DMS79 (cell line): ENCODE data around the gene SETBP1.

Source experiments
- DNase-seq: peaks from one replicate; lab custom pipeline; 2025; lab: John Stamatoyannopoulos, UW

SETBP1 gene

GRCh38 chr18:44680273-44681075 is at the start of gene SETBP1:
TSS of gene SETBP1 (plus strand) at chr18:44680888. CDS start at chr18:44701347, 20,459 bp downstream.
- peak; percentile 75 for DNase-seq

DNA sequence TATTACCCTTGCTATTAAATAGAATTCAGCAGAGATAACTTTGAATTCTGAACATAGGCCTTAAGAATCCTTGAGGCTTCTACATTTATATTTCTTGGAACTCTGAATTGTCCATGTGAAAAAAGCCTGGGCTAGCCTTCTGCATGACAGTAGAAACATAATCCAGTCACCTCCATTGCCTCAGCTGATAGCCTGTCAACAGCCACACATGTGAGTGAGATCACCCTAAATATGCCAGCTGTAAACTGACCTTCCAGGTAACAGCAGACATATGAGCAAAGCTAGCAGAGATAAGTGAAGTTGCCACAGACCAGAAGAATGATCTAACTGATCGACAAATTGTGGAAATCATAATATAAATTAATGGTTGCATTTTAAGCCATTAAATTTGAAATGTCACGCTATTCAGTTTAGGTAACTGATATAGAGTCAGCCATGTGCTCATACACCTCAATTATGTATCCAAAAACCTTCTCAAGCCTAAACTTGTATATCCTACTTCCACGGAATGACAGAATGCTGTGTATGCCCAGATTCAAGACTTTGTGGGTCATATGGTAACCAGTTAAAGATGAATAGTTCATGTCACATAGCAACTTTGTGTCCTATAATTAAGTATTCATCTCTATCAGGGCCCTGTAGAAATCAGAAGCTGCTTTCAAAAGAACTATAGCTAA is 48.1 kb upstream of the SETBP1 start:
- DNase-seq = no peak

GRCh38 chr18:44635546-44635945 is 45.1 kb upstream of the SETBP1 start:
- no peak for DNase-seq

DNA sequence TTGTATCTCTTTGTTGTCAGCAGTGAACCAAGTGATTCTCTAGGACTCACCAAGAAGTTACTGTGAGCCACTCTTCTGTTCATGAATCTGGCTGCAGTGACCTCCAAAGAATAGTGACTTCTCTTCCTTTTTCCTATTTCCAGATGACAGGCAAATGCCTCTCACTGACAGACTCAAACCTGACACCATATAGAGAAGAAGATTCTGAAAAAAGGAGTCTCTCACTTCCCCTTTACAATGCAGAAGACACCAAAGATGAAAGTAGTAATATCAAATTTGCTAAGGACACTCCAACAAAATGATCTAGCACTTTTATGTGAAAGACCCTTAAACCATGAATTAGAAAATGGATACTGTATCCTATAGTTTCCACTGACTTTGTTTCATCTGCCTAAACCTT is 44.4 kb upstream of the SETBP1 start:
- DNase-seq = no peak

DNA sequence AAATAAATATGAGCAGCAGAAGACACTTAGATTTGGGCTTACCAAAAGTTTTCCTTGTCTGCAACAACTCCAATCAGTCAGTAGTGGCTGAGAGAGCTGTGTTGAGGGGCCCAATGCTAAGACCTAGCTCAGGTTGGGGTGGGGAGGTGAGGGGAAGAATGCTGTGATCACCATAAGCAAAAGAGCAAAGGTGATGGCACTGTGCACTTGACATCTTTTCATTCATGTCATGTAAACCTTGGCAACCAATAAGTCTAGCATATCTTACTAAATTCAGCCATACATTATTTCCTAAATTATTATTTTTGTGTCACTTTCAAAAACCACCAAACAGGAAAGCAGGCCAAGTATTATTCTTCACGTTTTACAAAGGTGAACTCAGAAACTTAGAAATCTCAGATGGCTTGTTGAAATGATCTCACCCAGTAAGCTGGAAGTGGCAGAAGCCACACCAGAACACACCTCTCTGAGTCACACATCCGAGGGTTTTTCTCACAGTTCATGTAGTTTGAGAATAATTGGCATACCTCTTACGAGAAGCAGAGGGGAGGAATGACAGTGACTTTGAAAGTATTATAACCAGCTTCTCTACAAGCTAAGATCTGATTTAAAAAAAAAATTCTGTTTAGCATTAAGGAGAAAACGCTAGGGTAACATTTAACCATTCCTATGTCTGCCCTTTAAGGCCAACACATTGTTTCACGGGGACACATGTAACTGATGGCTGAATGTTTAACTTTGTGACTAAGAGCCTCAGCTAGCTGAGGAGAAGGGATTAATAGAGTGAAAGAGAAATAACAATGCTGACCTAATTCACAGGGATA is 43.3 kb upstream of the SETBP1 start:
- DNase-seq = no peak

GRCh38 chr18:44638034-44638540 is 42.6 kb upstream of the SETBP1 start:
- DNase-seq = no peak

DNA sequence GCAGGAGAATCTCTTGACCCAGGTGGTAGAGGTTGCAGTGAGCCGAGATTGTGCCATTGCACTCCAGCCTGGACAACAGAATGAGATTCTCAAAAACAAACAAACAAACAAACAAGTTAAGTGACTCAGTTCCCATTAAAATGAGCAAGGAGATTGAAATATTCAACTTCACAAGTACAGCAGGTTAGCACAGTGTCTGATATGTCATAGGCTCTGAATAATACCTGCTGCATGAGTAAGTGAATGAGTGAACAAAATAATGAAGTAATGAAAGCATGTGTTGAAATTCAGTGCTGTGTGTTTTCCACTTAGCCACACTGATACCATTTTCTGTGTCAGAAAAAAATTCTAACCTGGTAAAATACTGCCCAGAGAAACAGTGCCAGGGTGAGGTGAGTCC is 41.9 kb upstream of the SETBP1 start:
- no peak for DNase-seq

- DNase-seq = no peak
Observed at GRCh38 chr18:44643004-44643403, 37.7 kb upstream of the SETBP1 start.

DNA sequence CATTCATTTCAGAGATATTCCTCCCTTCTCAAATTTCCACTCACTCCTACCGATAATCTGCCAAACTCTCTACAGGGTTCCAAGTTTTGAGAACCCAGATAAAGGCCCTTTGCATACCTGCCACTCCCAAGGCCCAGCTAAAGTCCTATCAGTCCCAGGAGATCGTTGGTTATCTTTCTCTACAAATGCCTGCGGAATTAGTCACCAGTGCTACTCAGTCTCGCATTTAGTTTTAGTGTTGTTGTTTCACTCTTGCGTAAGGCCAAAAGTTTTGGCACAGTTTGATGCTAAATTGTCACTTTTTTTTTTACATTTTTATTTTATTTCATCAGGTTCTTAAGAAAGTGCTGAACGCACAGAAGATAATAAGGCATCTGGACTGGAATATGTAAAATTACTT is 29.2 kb upstream of the SETBP1 start:
- DNase-seq = no peak

- DNase-seq = no peak
Observed at GRCh38 chr18:44651918-44652572, 28.6 kb upstream of the SETBP1 start.

GRCh38 chr18:44652722-44653121 is 28.0 kb upstream of the SETBP1 start:
- DNase-seq = no peak

DNA sequence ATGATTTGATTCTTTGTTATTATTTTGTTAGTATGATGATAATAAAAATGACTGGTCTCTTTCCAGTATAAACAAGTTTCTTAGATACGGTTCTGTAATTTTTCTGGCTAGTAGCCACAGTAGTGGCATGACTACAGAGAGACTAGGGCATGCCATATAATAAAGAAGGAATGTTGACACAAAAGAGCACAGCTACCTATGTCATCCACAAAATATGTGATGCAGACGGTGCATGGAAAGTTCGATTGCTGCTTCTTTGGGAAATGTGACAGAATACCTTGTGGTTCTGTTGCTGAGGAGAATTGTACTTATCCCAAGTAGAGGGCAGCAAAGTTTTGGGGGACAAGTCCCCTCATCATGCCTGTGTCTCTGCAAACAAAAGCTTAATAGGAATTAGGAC is 26.1 kb upstream of the SETBP1 start:
- no peak for DNase-seq

DNA sequence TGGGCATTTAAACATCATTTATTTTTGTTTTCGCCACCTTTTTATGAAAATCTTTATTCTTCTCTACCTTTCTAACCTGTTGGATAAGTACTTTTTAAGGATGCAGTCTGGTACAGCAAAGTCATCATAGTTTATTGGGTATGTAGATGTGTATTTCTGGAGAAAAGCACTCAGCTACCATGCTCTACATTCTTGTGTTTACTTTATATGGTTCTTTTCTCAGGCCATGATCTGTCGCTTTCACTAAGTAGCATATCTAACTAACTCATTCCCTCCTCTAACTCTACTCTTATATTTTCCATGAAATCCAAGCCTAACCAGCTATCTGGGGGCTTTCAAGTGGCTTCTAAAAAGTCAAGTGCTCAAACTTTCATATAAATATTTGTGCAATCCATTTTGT is 25.3 kb upstream of the SETBP1 start:
- DNase-seq = no peak

DNA sequence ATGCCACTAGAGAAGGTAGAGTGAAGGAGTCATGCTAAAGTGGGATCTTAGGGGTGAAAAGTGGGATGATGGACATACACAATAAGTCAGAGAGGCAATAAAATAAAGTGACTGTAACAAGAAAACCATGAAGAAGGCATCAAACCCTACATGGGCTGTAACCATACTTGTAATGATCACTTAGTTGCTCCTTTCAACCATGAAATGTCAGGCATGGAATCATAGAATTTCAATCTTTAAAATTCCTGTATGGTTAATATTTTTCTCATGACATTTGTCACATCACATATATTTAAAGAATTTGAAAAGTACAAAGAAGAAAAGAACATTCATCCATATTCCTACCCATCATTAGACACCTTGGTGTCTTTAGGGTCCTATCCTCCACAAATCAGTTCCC is 20.9 kb upstream of the SETBP1 start:
- peak; percentile 29 for DNase-seq

GRCh38 chr18:44668270-44668975 is 12.3 kb upstream of the SETBP1 start:
- DNase-seq = no peak

DNA sequence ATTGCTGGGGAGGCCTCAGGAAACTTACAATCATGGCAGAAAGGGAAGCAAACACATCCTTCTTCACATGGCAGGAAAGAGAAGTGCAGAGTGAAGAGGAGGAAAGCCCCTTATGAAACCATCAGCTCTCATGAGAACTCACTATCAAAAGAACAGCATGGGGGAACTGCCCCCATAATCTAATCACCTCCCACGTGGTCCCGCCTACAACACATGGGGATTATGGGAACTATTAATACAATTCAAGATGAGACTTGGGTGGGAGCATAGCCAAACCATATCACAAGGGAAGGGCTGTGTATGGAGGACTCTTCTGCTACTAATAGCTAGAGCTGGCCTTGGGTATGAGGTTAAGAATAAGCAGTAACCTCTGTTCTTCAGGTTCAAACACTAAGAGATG is 8.8 kb upstream of the SETBP1 start:
- DNase-seq = no peak

DNA sequence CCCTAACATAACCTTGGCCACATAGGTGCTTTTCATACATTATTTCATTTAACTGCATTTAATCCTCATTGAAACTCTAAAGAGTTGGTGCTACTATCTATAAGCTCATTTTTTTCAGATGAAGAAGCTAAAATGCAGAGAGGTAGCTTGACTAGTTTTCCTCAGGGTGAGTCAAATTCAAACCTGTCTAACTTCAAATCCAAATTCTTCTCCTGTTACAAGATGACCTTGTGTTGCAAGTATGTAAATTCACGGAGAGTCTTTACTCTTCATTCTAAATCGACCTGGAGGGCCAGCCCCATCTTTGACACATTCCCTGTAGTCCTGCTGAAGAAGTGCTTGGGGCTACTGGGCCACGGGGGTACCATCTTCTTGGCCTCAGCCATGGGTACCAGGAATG is 8.2 kb upstream of the SETBP1 start:
- no peak for DNase-seq

GRCh38 chr18:44673256-44673880 is 7.3 kb upstream of the SETBP1 start:
- no peak for DNase-seq

- DNase-seq = no peak
Observed at GRCh38 chr18:44677933-44678332, 2.8 kb upstream of the SETBP1 start.

DNA sequence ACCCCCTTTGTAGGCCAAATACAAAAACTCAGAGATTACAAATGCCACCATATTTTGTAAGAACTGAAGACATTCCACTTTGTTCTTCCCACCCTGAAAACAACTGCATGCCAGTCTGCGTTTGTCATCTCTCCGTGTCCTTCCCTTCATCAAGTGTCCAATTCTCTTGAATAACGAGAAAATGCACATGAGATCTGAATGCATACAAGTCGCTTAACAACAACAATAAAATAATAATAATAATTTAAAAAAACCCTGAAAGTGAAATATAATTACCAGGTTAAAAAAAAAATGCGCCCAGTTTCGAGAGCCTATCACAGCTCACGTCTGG is 2.0 kb upstream of the SETBP1 start:
- no peak for DNase-seq
